KMS-11 (cell line): ENCODE results near the gene TBC1D4.

Experiments
- H2AFZ ChIP-seq: fragments of 200-600 bp; sonication (generic); 2 replicates; pipeline ENCODE4 v1.6.1; 2016; ENCODE audit warnings: antibody characterized with exemption, mixed run types, low read depth
- H3K27ac ChIP-seq: fragments of 200-600 bp; sonication (generic); 2 replicates; pipeline ENCODE4 v1.6.1; 2016; ENCODE audit warnings: mild to moderate bottlenecking, mixed run types
- H3K27me3 ChIP-seq: fragments of 200-600 bp; sonication (generic); 2 replicates; pipeline ENCODE4 v1.6.1; 2017; ENCODE audit warnings: mild to moderate bottlenecking, low read depth, mixed run types, moderate library complexity; ENCODE audit not compliant: insufficient read depth
- H3K36me3 ChIP-seq: fragments of 200-600 bp; sonication (generic); 2 replicates; pipeline ENCODE4 v1.6.1; 2017; ENCODE audit warnings: mild to moderate bottlenecking, mixed run types; ENCODE audit not compliant: insufficient read depth
- H3K4me1 ChIP-seq: fragments of 200-600 bp; sonication (generic); 2 replicates; pipeline ENCODE4 v1.6.1; 2016; ENCODE audit warnings: mild to moderate bottlenecking, low read depth, mixed run types; ENCODE audit not compliant: poor library complexity, severe bottlenecking
- H3K4me2 ChIP-seq: fragments of 200-600 bp; sonication (generic); 2 replicates; pipeline ENCODE4 v1.7.0; 2016; ENCODE audit warnings: mild to moderate bottlenecking, mixed run types
- H3K4me3 ChIP-seq: fragments of 200-600 bp; sonication (generic); IDR thresholded peaks from 2 replicates; pipeline ENCODE4 v1.6.1; 2017; ENCODE audit warnings: low read depth, low read length, mixed read lengths; ENCODE audit not compliant: insufficient read depth
- H3K79me2 ChIP-seq: fragments of 200-600 bp; sonication (generic); 2 replicates; pipeline ENCODE4 v1.6.1; 2016; ENCODE audit warnings: low read depth, mixed run types; ENCODE audit not compliant: insufficient read depth
- H3K9ac ChIP-seq: fragments of 200-600 bp; sonication (generic); 2 replicates; pipeline ENCODE4 v1.6.1; 2016; ENCODE audit warnings: mild to moderate bottlenecking, mixed run types
- H4K20me1 ChIP-seq: fragments of 200-600 bp; sonication (generic); 2 replicates; pipeline ENCODE4 v1.6.1; 2016; ENCODE audit warnings: mild to moderate bottlenecking, mixed run types; ENCODE audit not compliant: insufficient read depth
- TF ChIP-seq, protein P1 (sequence below): fragments of 200-600 bp; sonication (generic); conservative IDR thresholded peaks from 2 replicates; pipeline ENCODE4 v1.6.1; 2017; ENCODE audit warnings: low read depth, mild to moderate bottlenecking, antibody characterized with exemption, low read length, moderate library complexity, mixed read lengths

TBC1D4 gene

DNA sequence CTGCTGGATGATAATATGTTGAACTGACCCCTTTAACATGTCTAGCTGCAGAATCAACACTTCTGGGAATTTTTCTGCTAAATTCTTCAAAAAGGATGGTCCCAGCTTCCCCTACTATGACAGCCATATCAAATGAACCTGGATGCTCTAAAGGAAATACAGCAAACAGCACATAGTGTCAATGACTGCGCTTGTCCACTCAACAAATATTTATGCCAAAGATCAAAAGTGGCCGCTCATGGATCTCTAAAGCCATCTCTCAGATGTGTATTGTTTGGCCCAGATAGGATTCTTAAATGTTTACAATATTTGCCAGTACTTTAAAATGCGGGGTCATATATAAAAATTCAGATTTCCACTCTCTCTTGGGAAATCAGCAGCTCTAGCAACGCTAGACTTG is 3.3 kb downstream of the TBC1D4 start:
- Histone ChIP-seq H4K20me1 (no peaks in the 10 kb centered on the region; the same call in 1 of the 2 replicates), H3K4me2 (no peak overlapping the region), H3K4me1 (peaks cover 14% of the 10 kb centered on the region), H3K36me3 (no peaks in the 10 kb centered on the region), H3K9ac (no peak overlapping the region), H3K27me3 (no peaks in the 10 kb centered on the region), H3K79me2 (no peaks in the 10 kb centered on the region), H3K4me3 (no peak overlapping the region), H2AFZ (no peak overlapping the region), H3K27ac (no peak overlapping the region)
- TF ChIP-seq, protein P1, sequence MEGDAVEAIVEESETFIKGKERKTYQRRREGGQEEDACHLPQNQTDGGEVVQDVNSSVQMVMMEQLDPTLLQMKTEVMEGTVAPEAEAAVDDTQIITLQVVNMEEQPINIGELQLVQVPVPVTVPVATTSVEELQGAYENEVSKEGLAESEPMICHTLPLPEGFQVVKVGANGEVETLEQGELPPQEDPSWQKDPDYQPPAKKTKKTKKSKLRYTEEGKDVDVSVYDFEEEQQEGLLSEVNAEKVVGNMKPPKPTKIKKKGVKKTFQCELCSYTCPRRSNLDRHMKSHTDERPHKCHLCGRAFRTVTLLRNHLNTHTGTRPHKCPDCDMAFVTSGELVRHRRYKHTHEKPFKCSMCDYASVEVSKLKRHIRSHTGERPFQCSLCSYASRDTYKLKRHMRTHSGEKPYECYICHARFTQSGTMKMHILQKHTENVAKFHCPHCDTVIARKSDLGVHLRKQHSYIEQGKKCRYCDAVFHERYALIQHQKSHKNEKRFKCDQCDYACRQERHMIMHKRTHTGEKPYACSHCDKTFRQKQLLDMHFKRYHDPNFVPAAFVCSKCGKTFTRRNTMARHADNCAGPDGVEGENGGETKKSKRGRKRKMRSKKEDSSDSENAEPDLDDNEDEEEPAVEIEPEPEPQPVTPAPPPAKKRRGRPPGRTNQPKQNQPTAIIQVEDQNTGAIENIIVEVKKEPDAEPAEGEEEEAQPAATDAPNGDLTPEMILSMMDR: no peak

DNA sequence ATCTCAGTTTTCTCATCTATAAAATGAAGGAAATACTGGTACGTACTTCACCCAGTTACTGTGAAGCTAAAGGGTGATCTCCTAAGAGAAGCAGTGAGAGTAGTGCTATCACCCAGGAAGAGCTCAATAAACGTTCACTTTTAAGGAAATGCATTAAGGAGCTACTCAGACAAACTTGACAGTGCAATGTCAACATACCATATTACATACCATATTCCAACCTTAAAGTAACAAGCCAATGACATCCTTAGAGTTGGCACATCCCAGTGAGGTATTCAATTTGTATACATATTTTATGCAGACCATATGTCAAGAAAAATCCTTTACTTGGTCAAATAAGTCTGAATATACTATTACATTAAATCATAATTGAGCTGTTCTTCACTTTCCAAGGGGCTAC is 7.0 kb downstream of the TBC1D4 start:
- Histone ChIP-seq H3K27me3 (no peaks in the 10 kb centered on the region), H3K4me3 (no peak overlapping the region), H3K79me2 (no peaks in the 10 kb centered on the region), H3K4me1 (peaks cover 9% of the 10 kb centered on the region), H3K27ac (no peak overlapping the region), H3K9ac (no peak overlapping the region), H4K20me1 (no peaks in the 10 kb centered on the region; the same call in 1 of the 2 replicates), H3K4me2 (no peak overlapping the region), H3K36me3 (no peaks in the 10 kb centered on the region), H2AFZ (no peak overlapping the region)
- TF ChIP-seq, protein P1: no peak

DNA sequence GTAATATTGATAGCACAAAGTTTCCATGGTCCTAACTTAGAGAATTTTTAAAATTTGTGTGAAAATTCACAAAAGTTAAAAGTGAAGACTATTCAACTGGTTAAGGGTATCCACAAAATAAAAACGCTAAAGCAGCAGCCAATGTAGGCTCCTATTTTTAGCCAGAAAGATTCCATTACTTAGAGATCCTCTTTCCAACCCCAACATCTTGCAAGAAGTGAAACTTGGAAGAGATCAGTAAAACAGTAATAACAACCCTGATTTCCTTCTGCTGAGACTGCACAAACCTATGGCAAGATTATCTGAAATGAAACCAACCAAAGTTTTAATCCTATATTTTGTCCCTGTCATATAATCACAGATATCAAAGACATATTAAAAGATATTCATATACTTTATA is 8.5 kb downstream of the TBC1D4 start:
- no peak overlapping the region for H3K9ac ChIP-seq
- no peaks in the 10 kb centered on the region for H3K79me2 ChIP-seq
- no peaks in the 10 kb centered on the region for H4K20me1 ChIP-seq
- H3K4me2 ChIP-seq: no peak overlapping the region
- TF ChIP-seq, protein P1: no peak
- H3K4me3 ChIP-seq: no peak overlapping the region
- H2AFZ ChIP-seq: no peak overlapping the region
- H3K27ac ChIP-seq: no peak overlapping the region
- H3K4me1 ChIP-seq: peaks cover 5% of the 10 kb centered on the region
- H3K27me3 ChIP-seq: no peaks in the 10 kb centered on the region
- no peaks in the 10 kb centered on the region for H3K36me3 ChIP-seq

DNA sequence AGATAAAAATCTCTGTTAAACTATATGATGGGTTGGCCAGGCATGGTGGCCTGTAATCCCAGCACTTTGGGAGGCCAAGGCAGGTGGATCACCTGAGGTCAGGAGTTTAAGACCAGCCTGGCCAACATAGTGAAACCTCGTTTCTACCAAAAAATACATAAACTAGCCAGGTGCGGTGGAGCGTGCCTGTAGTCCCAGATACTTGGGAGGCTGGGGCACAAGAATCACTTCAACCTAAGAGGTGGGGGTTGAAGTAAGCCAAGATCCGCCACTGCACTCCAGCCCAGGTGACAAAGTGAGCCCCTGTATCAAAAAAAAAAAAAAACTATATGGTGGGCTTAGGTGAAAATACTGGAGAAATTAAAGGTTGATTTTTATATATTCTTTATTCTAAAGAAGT is 11.3 kb downstream of the TBC1D4 start:
- Histone ChIP-seq H4K20me1 (no peaks in the 10 kb centered on the region), H3K4me3 (no peak overlapping the region), H3K4me1 (peaks cover 5% of the 10 kb centered on the region), H3K9ac (no peak overlapping the region), H3K79me2 (no peaks in the 10 kb centered on the region), H3K36me3 (no peaks in the 10 kb centered on the region), H2AFZ (no peak overlapping the region), H3K27me3 (no peaks in the 10 kb centered on the region), H3K4me2 (no peak overlapping the region), H3K27ac (no peak overlapping the region)
- TF ChIP-seq, protein P1: no peak
